Measurements from ENCODE around the gene CCAR1.
"Not testable (repeated sequence)": the region's sequence is repeated elsewhere in the genome, so short reads cannot be mapped to it uniquely, and the experiment has no call there.

Gene CCAR1

GRCh38 chr10:68759967-68760366 is 38.9 kb downstream of the CCAR1 start:
- no peak for DNase-seq (ENCODE audit: low spot score)

- not testable (repeated sequence) for DNase-seq (ENCODE audit: low spot score)
These were observed 46.4 kb downstream of the CCAR1 start for GRCh38 chr10:68767407-68767806.

GRCh38 chr10:68781613-68782574 is 60.9 kb downstream of the CCAR1 start:
- no peak for DNase-seq (ENCODE audit: low spot score)

GRCh38 chr10:68784476-68784875 is 63.4 kb downstream of the CCAR1 start:
- DNase-seq (ENCODE audit: low spot score) = no peak

GRCh38 chr10:68787813-68788212 is 66.8 kb downstream of the CCAR1 start:
- no peak for DNase-seq (ENCODE audit: low spot score)

GRCh38 chr10:68790476-68790875 is 69.4 kb downstream of the CCAR1 start:
- no peak for DNase-seq (ENCODE audit: low spot score)

GRCh38 chr10:68792115-68792514 is 71.1 kb downstream of the CCAR1 start:
- DNase-seq (ENCODE audit: low spot score) = no peak

GRCh38 chr10:68795886-68796532 is 75.0 kb downstream of the CCAR1 start:
- DNase-seq (ENCODE audit: low spot score) = no peak

- DNase-seq (ENCODE audit: low spot score) = no peak
These were observed 75.6 kb downstream of the CCAR1 start for GRCh38 chr10:68796605-68797004.

GRCh38 chr10:68800211-68800610 is 79.2 kb downstream of the CCAR1 start:
- DNase-seq (ENCODE audit: low spot score) = no peak

- DNase-seq (ENCODE audit: low spot score) = no peak
These were observed 83.7 kb downstream of the CCAR1 start for GRCh38 chr10:68804692-68805091.

- not testable (repeated sequence) for DNase-seq (ENCODE audit: low spot score)
These were observed 89.8 kb downstream of the CCAR1 start for GRCh38 chr10:68810830-68811229.

- no peak for DNase-seq (ENCODE audit: low spot score)
These were observed 90.4 kb downstream of the CCAR1 start for GRCh38 chr10:68811314-68812009.

- no peak for DNase-seq (ENCODE audit: low spot score)
These were observed 91.4 kb downstream of the CCAR1 start for GRCh38 chr10:68812420-68812819.

- DNase-seq (ENCODE audit: low spot score) = no peak
These were observed 92.5 kb downstream of the CCAR1 start for GRCh38 chr10:68813559-68813958.

GRCh38 chr10:68816796-68817412 is 95.9 kb downstream of the CCAR1 start:
- DNase-seq (ENCODE audit: low spot score) = no peak

GRCh38 chr10:68820359-68820758 is 99.3 kb downstream of the CCAR1 start:
- DNase-seq (ENCODE audit: low spot score) = not testable (repeated sequence)

GRCh38 chr10:68822626-68823025 is 101.6 kb downstream of the CCAR1 start:
- not testable (repeated sequence) for DNase-seq (ENCODE audit: low spot score)

GRCh38 chr10:68826764-68827591 is 105.9 kb downstream of the CCAR1 start, which contains the start of gene STOX1:
TSS of gene STOX1 (plus strand) at chr10:68827531. CDS start at chr10:68827624, 93 bp downstream.
- peak; percentile 89 for DNase-seq (ENCODE audit: low spot score)

- not testable (repeated sequence) for DNase-seq (ENCODE audit: low spot score)
These were observed 106.5 kb downstream of the CCAR1 start for GRCh38 chr10:68827592-68827959.

GRCh38 chr10:68828083-68828601 is 107.1 kb downstream of the CCAR1 start:
- peak; percentile 29 for DNase-seq (ENCODE audit: low spot score)
